Ishikawa (cell line): ENCODE results near the gene SCGB1D4.

Experiments used
- CEBPB ChIP-seq: IDR thresholded peaks from 2 replicates; pipeline ENCODE4 v1.6.1; 2012
- CREB1 ChIP-seq: IDR thresholded peaks from 2 replicates; pipeline ENCODE4 v1.6.1; 2012; ENCODE audit warnings: low read depth
- EGR1 ChIP-seq: IDR thresholded peaks from 2 replicates; pipeline ENCODE4 v1.6.1; 2012
- EP300 ChIP-seq: IDR thresholded peaks from 2 replicates; pipeline ENCODE4 v1.6.1; 2012; ENCODE audit warnings: borderline replicate concordance
- FOXM1 ChIP-seq: IDR thresholded peaks from 2 replicates; pipeline ENCODE4 v1.6.1; 2012; ENCODE audit warnings: low read depth, borderline replicate concordance
- MAX ChIP-seq: IDR thresholded peaks from 2 replicates; pipeline ENCODE4 v1.6.1; 2012
- RAD21 ChIP-seq: IDR thresholded peaks from 2 replicates; pipeline ENCODE4 v1.6.1; 2012; ENCODE audit warnings: low read depth
- REST ChIP-seq: IDR thresholded peaks from 2 replicates; pipeline ENCODE4 v1.6.1; 2012; ENCODE audit warnings: low read depth, mild to moderate bottlenecking
- TAF1 ChIP-seq: IDR thresholded peaks from 2 replicates; pipeline ENCODE4 v1.6.1; 2012; ENCODE audit warnings: low read depth, mild to moderate bottlenecking
- TCF12 ChIP-seq: IDR thresholded peaks from 2 replicates; pipeline ENCODE4 v1.6.1; 2012; ENCODE audit warnings: low read depth
- TEAD4 ChIP-seq: IDR thresholded peaks from 2 replicates; pipeline ENCODE4 v1.6.1; 2012
- USF1 ChIP-seq: IDR thresholded peaks from 2 replicates; pipeline ENCODE4 v1.6.1; 2012
- YY1 ChIP-seq: IDR thresholded peaks from 2 replicates; pipeline ENCODE4 v1.6.1; 2012; ENCODE audit warnings: low read depth
- ZBTB7A ChIP-seq: IDR thresholded peaks from 2 replicates; pipeline ENCODE4 v1.6.1; 2012; ENCODE audit warnings: low read depth

SCGB1D4 gene

GRCh38 chr11:62340269-62340901 lies 41.5 kb upstream of the SCGB1D4 start:
- TF ChIP-seq RAD21 = peak; percentile 53
- TF ChIP-seq ZBTB7A = no peak

GRCh38 chr11:62338218-62338617 lies 39.3 kb upstream of the SCGB1D4 start:
- no peak for TF ChIP-seq REST

GRCh38 chr11:62337303-62338181 lies 38.7 kb upstream of the SCGB1D4 start, which contains the start of gene ASRGL1:
Gene ASRGL1 (plus strand): TSS chr11:62337448. CDS start chr11:62337978, 530 bp downstream.
- TF ChIP-seq ZBTB7A = peak; percentile 77
- no peak for TF ChIP-seq YY1
- peak; percentile 67 for TF ChIP-seq TAF1
- peak; percentile 69 for TF ChIP-seq MAX

GRCh38 chr11:62333768-62334167 lies 34.9 kb upstream of the SCGB1D4 start:
- TF ChIP-seq RAD21 (no peak), REST (no peak)

GRCh38 chr11:62324731-62325556 lies 26.1 kb upstream of the SCGB1D4 start:
- TF ChIP-seq RAD21 = peak; percentile 89
- no peak for TF ChIP-seq MAX

- no peak for TF ChIP-seq EGR1
Measured at GRCh38 chr11:62322524-62322923, 23.6 kb upstream of the SCGB1D4 start.

GRCh38 chr11:62315431-62315830 lies 16.6 kb upstream of the SCGB1D4 start:
- no peak for TF ChIP-seq TEAD4
- no peak for TF ChIP-seq USF1
- TF ChIP-seq YY1 = no peak
- TF ChIP-seq ZBTB7A = no peak
- TF ChIP-seq EP300 = no peak
- no peak for TF ChIP-seq CEBPB
- TF ChIP-seq MAX = no peak
- TF ChIP-seq FOXM1 = no peak
- no peak for TF ChIP-seq TAF1
- no peak for TF ChIP-seq TCF12
- no peak for TF ChIP-seq RAD21
- no peak for TF ChIP-seq CREB1
